Fibroblast of lung (primary cell): Measurements from ENCODE around the gene RAB19. TPM values are rescaled to one million over a fixed set of nuclear protein-coding genes. Genes with fewer than 3 reads are reported as not detected.

Source experiments
- DNase-seq, 2 donors: peaks; one replicate each; pipeline versions ENCODE4 v3.0.0 to v3.0.0-alpha.2; 2010; ENCODE audit warnings: low read depth in 2 of 2
- H2AFZ ChIP-seq: 2 replicates; pipeline ENCODE4 v1.5.1; 2012; ENCODE audit warnings: low read length, control low read depth, inconsistent platforms
- H3K27ac ChIP-seq: 2 replicates; pipeline ENCODE4 v1.5.1; 2011; ENCODE audit warnings: low read length, control low read depth; ENCODE audit not compliant: insufficient read depth
- H3K27me3 ChIP-seq: 2 replicates; pipeline ENCODE4 v1.5.1; 2011; ENCODE audit warnings: mild to moderate bottlenecking, low read length; ENCODE audit not compliant: control insufficient read depth, insufficient read depth
- H3K36me3 ChIP-seq: 2 replicates; pipeline ENCODE4 v1.5.1; 2011; ENCODE audit warnings: low read length; ENCODE audit not compliant: control insufficient read depth, insufficient read depth
- H3K4me1 ChIP-seq: 2 replicates; pipeline ENCODE4 v1.5.1; 2011; ENCODE audit warnings: low read length; ENCODE audit not compliant: control insufficient read depth, insufficient read depth; ENCODE audit errors: extremely low read depth
- H3K4me2 ChIP-seq: 2 replicates; pipeline ENCODE4 v1.5.1; 2011; ENCODE audit warnings: low read length, control low read depth; ENCODE audit not compliant: insufficient read depth; ENCODE audit errors: extremely low read depth
- H3K4me3 ChIP-seq, 4 experiments: fragments of 200-600 bp in 1 of 4; sonication (generic) in 1 of 4; replicated peaks in 1 of 4; 2 replicates each; pipeline ENCODE4 v1.5.1; 2011 to 2016; ENCODE audit warnings: low read length in 4 of 4, low read depth in 3 of 4, mild to moderate bottlenecking in 3 of 4, control low read depth in 2 of 4, inconsistent platforms in 1 of 4, mixed read lengths in 1 of 4; ENCODE audit not compliant: insufficient read depth in 1 of 4; ENCODE audit errors: control extremely low read depth in 1 of 4
- H3K79me2 ChIP-seq: 2 replicates; pipeline ENCODE4 v1.5.1; 2012; ENCODE audit warnings: mild to moderate bottlenecking, low read length, inconsistent platforms; ENCODE audit not compliant: control insufficient read depth, insufficient read depth
- H3K9ac ChIP-seq: 2 replicates; pipeline ENCODE4 v1.5.1; 2011; ENCODE audit warnings: mild to moderate bottlenecking, low read length, control low read depth; ENCODE audit not compliant: insufficient read depth
- H3K9me3 ChIP-seq: 2 replicates; pipeline ENCODE4 v1.5.1; 2012; ENCODE audit warnings: low read depth, low read length; ENCODE audit not compliant: control insufficient read depth, insufficient read depth
- H4K20me1 ChIP-seq: 2 replicates; pipeline ENCODE4 v1.5.1; 2011; ENCODE audit warnings: low read length; ENCODE audit not compliant: control insufficient read depth, insufficient read depth; ENCODE audit errors: extremely low read depth
- CTCF ChIP-seq, 2 donors: IDR thresholded peaks in 1 of 2; conservative IDR thresholded peaks in 1 of 2; 1 replicate in 1 of 2; 2 replicates in 1 of 2; pipeline ENCODE4 v1.5.1; 2011 to 2012; ENCODE audit warnings: low read length in 2 of 2, control low read depth in 1 of 2, inconsistent platforms in 1 of 2, low read depth in 1 of 2, mild to moderate bottlenecking in 1 of 2
- EZH2 ChIP-seq: IDR thresholded peaks from 2 replicates; pipeline ENCODE4 v1.5.1; 2012; ENCODE audit warnings: low read length, control low read depth, mild to moderate bottlenecking; ENCODE audit errors: missing control alignments
- polyA plus RNA-seq, 2 donors: library from polyadenylated mRNA; depleted of rRNA in 1 of 2; stranded (reverse) in 1 of 2; unstranded in 1 of 2; fragments of >200 nt; gene quantifications; 2 replicates each; pipeline ENCODE4 v1.2.1, GENCODE V29; 2011 to 2012; ENCODE audit warnings: missing spikeins in 1 of 2
- total RNA-seq: library from RNA; depleted of rRNA; stranded (reverse); fragments of >200 nt; gene quantifications from 2 replicates; pipeline ENCODE4 v1.2.1, GENCODE V29; 2014

RAB19 gene
- total and polyA plus RNA-seq, 2 donors (not counting 1 experiment from before 2014, with no cell fraction given): not detected

DNA sequence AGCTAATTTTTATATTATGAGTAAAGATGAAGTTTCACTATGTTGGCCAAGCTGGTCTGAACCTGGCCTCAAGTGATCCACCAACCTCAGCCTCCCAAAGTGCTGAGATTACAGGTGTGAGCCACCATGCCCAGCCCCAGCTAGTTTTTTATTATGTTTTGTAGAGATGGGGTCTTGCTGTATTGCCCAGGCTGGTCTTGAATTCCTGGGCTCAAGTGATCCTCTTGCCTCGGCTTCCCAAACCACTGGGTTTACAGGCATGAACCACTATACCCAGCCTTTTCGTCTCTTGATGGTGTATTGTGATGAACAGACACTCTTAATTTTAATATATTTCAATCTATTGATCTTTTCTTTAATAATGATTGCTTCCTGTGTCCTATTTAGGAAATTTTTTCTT is 17.7 kb downstream of the RAB19 start:
- Histone ChIP-seq H3K27me3 (no peaks in the 10 kb centered on the region), H3K9me3 (no peaks in the 10 kb centered on the region), H3K9ac (no peak overlapping the region), H2AFZ (no peak overlapping the region), H3K79me2 (no peaks in the 10 kb centered on the region), H3K4me2 (no peak overlapping the region), H4K20me1 (no peaks in the 10 kb centered on the region), H3K36me3 (no peaks in the 10 kb centered on the region), H3K27ac (no peak overlapping the region), H3K4me3 (no peak overlapping the region), H3K4me1 (no peaks in the 10 kb centered on the region)
- TF ChIP-seq CTCF (conservative IDR thresholded peaks at IDR 0.05 in 1 of 2, IDR thresholded peaks at IDR 0.05 in 1 of 2; ENCODE audit: low read depth in 1 of 2, low read length in 2 of 2) (no peak), EZH2 (no peak)
- no peak for DNase-seq

GRCh38 chr7:140423501-140423900 is 19.6 kb downstream of the RAB19 start:
- H3K36me3 ChIP-seq: no peaks in the 10 kb centered on the region
- H3K4me2 ChIP-seq: no peak overlapping the region
- H4K20me1 ChIP-seq: no peaks in the 10 kb centered on the region
- no peaks in the 10 kb centered on the region for H3K27me3 ChIP-seq
- no peak for DNase-seq
- no peak overlapping the region for H3K27ac ChIP-seq
- no peaks in the 10 kb centered on the region for H3K4me1 ChIP-seq
- no peak overlapping the region for H3K4me3 ChIP-seq
- H2AFZ ChIP-seq: no peak overlapping the region
- H3K9ac ChIP-seq: no peak overlapping the region
- H3K79me2 ChIP-seq: no peaks in the 10 kb centered on the region
- no peak for TF ChIP-seq EZH2
- no peak for TF ChIP-seq CTCF (conservative IDR thresholded peaks at IDR 0.05 in 1 of 2, IDR thresholded peaks at IDR 0.05 in 1 of 2; ENCODE audit: low read depth in 1 of 2, low read length in 2 of 2)
- no peaks in the 10 kb centered on the region for H3K9me3 ChIP-seq

DNA sequence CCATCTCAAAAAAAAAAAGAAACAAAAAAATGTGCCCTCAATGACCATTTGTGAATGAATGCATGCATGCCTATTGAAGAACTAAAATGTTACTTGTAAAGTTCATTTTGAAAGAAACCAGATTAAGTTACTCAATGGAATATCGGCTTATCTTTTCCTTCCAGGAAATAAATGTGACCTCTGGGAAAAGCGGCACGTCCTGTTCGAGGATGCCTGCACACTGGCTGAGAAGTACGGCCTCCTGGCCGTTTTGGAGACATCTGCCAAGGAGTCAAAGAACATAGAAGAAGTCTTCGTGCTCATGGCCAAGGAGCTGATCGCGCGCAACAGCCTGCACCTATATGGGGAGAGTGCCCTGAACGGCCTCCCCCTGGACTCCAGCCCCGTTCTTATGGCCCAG is 21.9 kb downstream of the RAB19 start:
- no peak overlapping the region for H3K9ac ChIP-seq
- no peak overlapping the region for H3K4me3 ChIP-seq
- TF ChIP-seq EZH2: no peak
- TF ChIP-seq CTCF (conservative IDR thresholded peaks at IDR 0.05 in 1 of 2, IDR thresholded peaks at IDR 0.05 in 1 of 2; ENCODE audit: low read depth in 1 of 2, low read length in 2 of 2): no peak

More for the DNA sequence above, 21.9 kb downstream of the RAB19 start:
- no peaks in the 10 kb centered on the region for H3K9me3 ChIP-seq
- H3K36me3 ChIP-seq: no peaks in the 10 kb centered on the region
- DNase-seq: no peak
- no peak overlapping the region for H3K4me2 ChIP-seq
- H3K27me3 ChIP-seq: no peaks in the 10 kb centered on the region
- no peaks in the 10 kb centered on the region for H3K4me1 ChIP-seq
- no peak overlapping the region for H3K27ac ChIP-seq
- H4K20me1 ChIP-seq: no peaks in the 10 kb centered on the region
- no peak overlapping the region for H2AFZ ChIP-seq
- H3K79me2 ChIP-seq: no peaks in the 10 kb centered on the region
